Right lobe of liver (tissue), 4 donors: ENCODE measurements around the gene OS9.

Source experiments
- POLR2A ChIP-seq: fragments of 450-650 bp; IDR thresholded peaks from one replicate; pipeline ENCODE4 v1.6.1; 2017; ENCODE audit warnings: antibody characterized with exemption, mild to moderate bottlenecking
- TF ChIP-seq, protein P1 (sequence below), 4 donors: fragments of 200-600 bp in 3 of 4; fragments of 450-650 bp in 1 of 4; IDR thresholded peaks; one replicate each; pipeline versions ENCODE4 v1.5.1 to v1.8.0; 2016 to 2022; ENCODE audit warnings: antibody characterized with exemption in 4 of 4, mild to moderate bottlenecking in 2 of 4
- donor health status: DM: no; HTN: no; CAD: no.
- donor health status: DM: no; HTN: no; CAD: no.
- donor health status: DM: no; HTN: yes; CAD: no.

DNA sequence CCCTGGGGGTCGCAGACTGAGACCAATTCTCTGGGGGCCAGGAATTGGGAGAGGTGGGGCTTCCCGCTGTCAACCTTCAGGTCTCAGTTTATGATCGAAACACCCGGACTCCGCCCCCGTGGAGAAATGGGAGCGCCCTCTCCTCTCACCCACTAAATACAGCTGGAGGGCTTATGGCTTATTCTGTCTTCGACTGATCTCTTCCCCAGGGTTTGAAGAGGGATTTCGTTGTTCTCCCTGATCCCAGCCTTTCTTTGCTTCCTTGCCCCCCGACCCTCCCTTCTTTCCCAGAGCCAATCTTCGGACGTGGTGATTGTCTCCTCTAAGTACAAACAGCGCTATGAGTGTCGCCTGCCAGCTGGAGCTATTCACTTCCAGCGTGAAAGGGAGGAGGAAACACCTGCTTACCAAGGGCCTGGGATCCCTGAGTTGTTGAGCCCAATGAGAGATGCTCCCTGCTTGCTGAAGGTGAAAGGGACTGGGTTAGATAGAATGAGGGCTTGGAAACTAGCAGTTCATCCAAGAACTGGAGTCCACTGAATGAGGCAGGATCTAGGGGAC, 607 bp downstream of the OS9 start:
- TF ChIP-seq, protein P1, sequence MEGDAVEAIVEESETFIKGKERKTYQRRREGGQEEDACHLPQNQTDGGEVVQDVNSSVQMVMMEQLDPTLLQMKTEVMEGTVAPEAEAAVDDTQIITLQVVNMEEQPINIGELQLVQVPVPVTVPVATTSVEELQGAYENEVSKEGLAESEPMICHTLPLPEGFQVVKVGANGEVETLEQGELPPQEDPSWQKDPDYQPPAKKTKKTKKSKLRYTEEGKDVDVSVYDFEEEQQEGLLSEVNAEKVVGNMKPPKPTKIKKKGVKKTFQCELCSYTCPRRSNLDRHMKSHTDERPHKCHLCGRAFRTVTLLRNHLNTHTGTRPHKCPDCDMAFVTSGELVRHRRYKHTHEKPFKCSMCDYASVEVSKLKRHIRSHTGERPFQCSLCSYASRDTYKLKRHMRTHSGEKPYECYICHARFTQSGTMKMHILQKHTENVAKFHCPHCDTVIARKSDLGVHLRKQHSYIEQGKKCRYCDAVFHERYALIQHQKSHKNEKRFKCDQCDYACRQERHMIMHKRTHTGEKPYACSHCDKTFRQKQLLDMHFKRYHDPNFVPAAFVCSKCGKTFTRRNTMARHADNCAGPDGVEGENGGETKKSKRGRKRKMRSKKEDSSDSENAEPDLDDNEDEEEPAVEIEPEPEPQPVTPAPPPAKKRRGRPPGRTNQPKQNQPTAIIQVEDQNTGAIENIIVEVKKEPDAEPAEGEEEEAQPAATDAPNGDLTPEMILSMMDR (IDR thresholded peaks at IDR 0.05): no peak
- TF ChIP-seq POLR2A: no peak
